ENCODE data around the gene WASHC4.

The WASHC4 gene

GRCh38 chr12:105100998-105101397 lies 6.5 kb upstream of the WASHC4 start:
- H3K4me1 ChIP-seq: no peaks in the 10 kb centered on the region
- no peaks in the 10 kb centered on the region for H3K27me3 ChIP-seq (ENCODE audit: control insufficient read depth, insufficient read depth, low read length)
- H3K4me3 ChIP-seq (ENCODE audit: low read depth, low read length): no peak overlapping the region
- no peaks in the 10 kb centered on the region for H3K79me2 ChIP-seq
- H3K9ac ChIP-seq: no peak overlapping the region
- no peaks in the 10 kb centered on the region for H3K9me3 ChIP-seq (ENCODE audit: control insufficient read depth, low read length)
- no peak overlapping the region for H3K27ac ChIP-seq
- H3K36me3 ChIP-seq (ENCODE audit: control insufficient read depth, insufficient read depth, low read length): no peaks in the 10 kb centered on the region
- no peak for TF ChIP-seq CTCF (IDR thresholded peaks at IDR 0.05)
- no peak overlapping the region for H2AFZ ChIP-seq
- no peak overlapping the region for H3K4me2 ChIP-seq (ENCODE audit: low read length)

- Histone ChIP-seq H3K4me3 (ENCODE audit: low read depth, low read length) (no peak overlapping the region), H3K27ac (no peak overlapping the region), H3K9me3 (ENCODE audit: control insufficient read depth, low read length) (no peaks in the 10 kb centered on the region), H3K36me3 (ENCODE audit: control insufficient read depth, insufficient read depth, low read length) (no peaks in the 10 kb centered on the region), H3K4me1 (peaks cover 3% of the 10 kb centered on the region), H3K27me3 (ENCODE audit: control insufficient read depth, insufficient read depth, low read length) (no peaks in the 10 kb centered on the region), H2AFZ (no peak overlapping the region), H3K4me2 (ENCODE audit: low read length) (no peak overlapping the region), H3K9ac (no peak overlapping the region), H3K79me2 (no peaks in the 10 kb centered on the region)
- no peak for TF ChIP-seq CTCF (IDR thresholded peaks at IDR 0.05)
Measured at GRCh38 chr12:105102673-105103072, 4.9 kb upstream of the WASHC4 start.

GRCh38 chr12:105104762-105105161 lies 2.8 kb upstream of the WASHC4 start:
- H3K36me3 ChIP-seq (ENCODE audit: control insufficient read depth, insufficient read depth, low read length): no peaks in the 10 kb centered on the region
- no peaks in the 10 kb centered on the region for H3K27me3 ChIP-seq (ENCODE audit: control insufficient read depth, insufficient read depth, low read length)
- TF ChIP-seq CTCF (IDR thresholded peaks at IDR 0.05): no peak
- no peak overlapping the region for H3K27ac ChIP-seq
- H3K4me1 ChIP-seq: peaks cover 3% of the 10 kb centered on the region
- H3K9ac ChIP-seq: no peak overlapping the region
- no peak overlapping the region for H3K4me2 ChIP-seq (ENCODE audit: low read length)
- no peaks in the 10 kb centered on the region for H3K9me3 ChIP-seq (ENCODE audit: control insufficient read depth, low read length)
- H3K79me2 ChIP-seq: peaks cover 2% of the 10 kb centered on the region
- H2AFZ ChIP-seq: no peak overlapping the region
- H3K4me3 ChIP-seq (ENCODE audit: low read depth, low read length): no peak overlapping the region

GRCh38 chr12:105106621-105107020 lies 910 bp upstream of the WASHC4 start:
- Histone ChIP-seq H3K4me1 (peaks cover 3% of the 10 kb centered on the region), H3K27ac (no peak overlapping the region), H3K4me3 (ENCODE audit: low read depth, low read length) (peak overlapping the region; percentile 69), H2AFZ (peak overlapping the region; percentile 96), H3K79me2 (peaks cover 2% of the 10 kb centered on the region), H3K27me3 (ENCODE audit: control insufficient read depth, insufficient read depth, low read length) (no peaks in the 10 kb centered on the region), H3K4me2 (ENCODE audit: low read length) (peak overlapping the region; percentile 81), H3K9me3 (ENCODE audit: control insufficient read depth, low read length) (no peaks in the 10 kb centered on the region), H3K36me3 (ENCODE audit: control insufficient read depth, insufficient read depth, low read length) (no peaks in the 10 kb centered on the region), H3K9ac (no peak overlapping the region)
- no peak for TF ChIP-seq CTCF (IDR thresholded peaks at IDR 0.05)

- H2AFZ ChIP-seq: peak overlapping the region; percentile 96
- H3K79me2 ChIP-seq: peaks cover 6% of the 10 kb centered on the region
- H3K27ac ChIP-seq: peak overlapping the region; percentile 93
- H3K4me3 ChIP-seq (ENCODE audit: low read depth, low read length): peak overlapping the region; percentile 69
- no peak for TF ChIP-seq CTCF (IDR thresholded peaks at IDR 0.05)
- peak overlapping the region; percentile 81 for H3K4me2 ChIP-seq (ENCODE audit: low read length)
- H3K4me1 ChIP-seq: peaks cover 3% of the 10 kb centered on the region
- no peaks in the 10 kb centered on the region for H3K9me3 ChIP-seq (ENCODE audit: control insufficient read depth, low read length)
- H3K9ac ChIP-seq: peak overlapping the region; percentile 49
- no peaks in the 10 kb centered on the region for H3K36me3 ChIP-seq (ENCODE audit: control insufficient read depth, insufficient read depth, low read length)
- no peaks in the 10 kb centered on the region for H3K27me3 ChIP-seq (ENCODE audit: control insufficient read depth, insufficient read depth, low read length)
Measured at GRCh38 chr12:105107171-105107493, 399 bp upstream of the WASHC4 start.

Data from parathyroid adenoma (tissue), 2 donors.